ENCODE data around the gene NOP58.

NOP58 gene

GRCh38 chr2:202286595-202286994 lies 21.0 kb downstream of the NOP58 start:
- no peak overlapping the region for H3K4me3 ChIP-seq (ENCODE audit: low read length)
- DNase-seq (ENCODE audit: low read depth): no peak
- TF ChIP-seq CTCF (conservative IDR thresholded peaks at IDR 0.05; ENCODE audit: low read length): no peak

- H3K4me3 ChIP-seq (ENCODE audit: low read length): no peak overlapping the region
- DNase-seq (ENCODE audit: low read depth): no peak
- TF ChIP-seq CTCF (conservative IDR thresholded peaks at IDR 0.05; ENCODE audit: low read length): no peak
Measured at GRCh38 chr2:202289394-202290204, 24.0 kb downstream of the NOP58 start.

GRCh38 chr2:202290316-202290715 lies 24.8 kb downstream of the NOP58 start:
- no peak for DNase-seq (ENCODE audit: low read depth)
- no peak for TF ChIP-seq CTCF (conservative IDR thresholded peaks at IDR 0.05; ENCODE audit: low read length)
- no peak overlapping the region for H3K4me3 ChIP-seq (ENCODE audit: low read length)

GRCh38 chr2:202290970-202291369 lies 25.4 kb downstream of the NOP58 start:
- no peak for DNase-seq (ENCODE audit: low read depth)
- no peak overlapping the region for H3K4me3 ChIP-seq (ENCODE audit: low read length)
- TF ChIP-seq CTCF (conservative IDR thresholded peaks at IDR 0.05; ENCODE audit: low read length): no peak

GRCh38 chr2:202299712-202300111 lies 34.1 kb downstream of the NOP58 start:
- no peak overlapping the region for H3K4me3 ChIP-seq (ENCODE audit: low read length)
- no peak for DNase-seq (ENCODE audit: low read depth)
- no peak for TF ChIP-seq CTCF (conservative IDR thresholded peaks at IDR 0.05; ENCODE audit: low read length)

GRCh38 chr2:202306034-202306433 lies 40.5 kb downstream of the NOP58 start:
- TF ChIP-seq CTCF (conservative IDR thresholded peaks at IDR 0.05; ENCODE audit: low read length): no peak
- H3K4me3 ChIP-seq (ENCODE audit: low read length): no peak overlapping the region
- DNase-seq (ENCODE audit: low read depth): no peak

GRCh38 chr2:202307690-202308089 lies 42.1 kb downstream of the NOP58 start:
- no peak for DNase-seq (ENCODE audit: low read depth)

More at GRCh38 chr2:202307690-202308089, 42.1 kb downstream of the NOP58 start:
- no peak for TF ChIP-seq CTCF (conservative IDR thresholded peaks at IDR 0.05; ENCODE audit: low read length)
- no peak overlapping the region for H3K4me3 ChIP-seq (ENCODE audit: low read length)
